GM12872 (cell line): ENCODE measurements around the gene CEBPZOS.

Experiments
- CTCF ChIP-seq: IDR thresholded peaks from 3 replicates; pipeline ENCODE4 v1.5.1; 2011; ENCODE audit warnings: low read depth, mild to moderate bottlenecking, low read length, moderate library complexity; ENCODE audit not compliant: insufficient read depth

The CEBPZOS gene

GRCh38 chr2:37231241-37232130 is 35.2 kb downstream of the CEBPZOS start, which contains the start of the genes CEBPZ and NDUFAF7:
Gene CEBPZ (minus strand): TSS chr2:37231596. CDS start chr2:37231567, 29 bp downstream.
Gene NDUFAF7 (plus strand): TSS chr2:37231658. CDS start chr2:37231706, 48 bp downstream.
- no peak for TF ChIP-seq CTCF

DNA sequence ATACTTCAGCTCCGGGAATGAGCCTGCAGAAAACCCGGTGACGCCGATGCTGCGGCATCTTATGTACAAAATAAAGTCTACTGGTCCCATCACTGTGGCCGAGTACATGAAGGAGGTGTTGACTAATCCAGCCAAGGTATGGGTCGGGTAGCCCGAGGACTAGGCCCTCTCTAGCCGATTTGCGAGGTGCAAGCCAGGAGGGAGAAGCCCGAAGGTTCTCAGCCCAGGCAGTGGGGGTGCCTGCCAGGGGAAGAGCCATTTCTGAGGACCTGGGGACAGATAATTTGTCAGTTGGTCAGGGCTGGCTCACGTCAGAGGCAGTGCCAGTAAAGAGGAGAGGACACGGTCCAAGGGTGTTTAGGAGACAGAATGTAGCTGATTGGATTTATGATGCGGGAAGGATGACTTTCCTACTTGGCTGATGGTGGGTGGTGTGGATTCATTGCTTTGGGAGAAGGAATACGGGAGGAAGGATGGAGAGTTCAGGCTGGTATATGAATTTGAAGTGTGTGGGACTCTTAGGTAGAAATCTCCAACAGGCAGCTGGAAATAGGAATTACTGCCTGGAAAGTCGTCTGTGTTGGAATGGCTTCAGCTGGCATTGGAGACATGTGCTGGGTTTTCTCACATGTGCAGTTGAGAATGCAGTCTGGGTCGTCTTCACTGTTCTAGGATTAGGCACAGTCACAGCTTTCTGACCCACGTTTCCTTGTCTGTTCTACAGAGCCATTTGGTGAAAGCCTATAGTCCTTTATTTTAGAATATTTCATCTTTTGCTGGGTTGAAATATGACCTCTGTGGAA is 36.0 kb downstream of the CEBPZOS start:
- no peak for TF ChIP-seq CTCF

- TF ChIP-seq CTCF: no peak
Measured at GRCh38 chr2:37243435-37243834, 47.1 kb downstream of the CEBPZOS start.

- no peak for TF ChIP-seq CTCF
Measured at GRCh38 chr2:37244017-37244416, 47.7 kb downstream of the CEBPZOS start.

- TF ChIP-seq CTCF: no peak
Measured at GRCh38 chr2:37244755-37245154, 48.5 kb downstream of the CEBPZOS start.

DNA sequence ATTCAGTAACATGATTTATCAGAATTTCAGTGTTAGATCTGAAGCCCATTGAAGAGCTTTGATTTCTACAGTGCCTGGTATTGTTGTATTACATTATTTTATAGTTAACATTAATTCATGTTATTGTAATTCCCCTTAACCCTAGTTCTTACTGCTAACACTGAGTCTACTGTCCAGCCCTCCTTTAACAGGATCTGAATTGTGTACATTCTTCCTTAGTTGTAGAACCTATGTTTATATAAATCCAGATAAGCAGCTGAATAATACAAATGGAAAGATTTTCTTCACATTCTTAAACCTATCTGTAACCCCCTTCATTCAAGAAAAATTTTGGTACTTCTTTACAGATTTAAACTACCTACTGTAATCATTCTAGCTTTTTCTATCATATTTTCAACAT is 49.9 kb downstream of the CEBPZOS start:
- TF ChIP-seq CTCF: no peak
